ENCODE data around the gene HOXB7. TPM values are rescaled to one million over a fixed set of nuclear protein-coding genes. Genes with fewer than 3 reads are reported as not detected.
A peak's percentile ranks its signal among the peaks of the same experiment; 100 is the strongest.

The HOXB7 gene
- total and polyA plus RNA-seq, 2 of the 13 experiments (the other 11 are each of a cell fraction or from before 2014, with no cell fraction given): 0.04 TPM; not detected in 1

- ATAC-seq (0 out of 3 replicates have a peak, but pooled peaks have one; percentile 5), DNase-seq (ENCODE audit: low spot score) (no peak), FAIRE-seq (no peak)
- H3K79me2 ChIP-seq (ENCODE audit: insufficient read depth, low read length): no peaks in the 10 kb centered on the region
- no peaks in the 10 kb centered on the region for H3K36me3 ChIP-seq (replicated peaks in 1 of 2; ENCODE audit: control insufficient read depth in 1 of 2, insufficient read depth in 2 of 2, low read length in 2 of 2)
- BruUV-seq (replicated peaks): no TSS peak
- no peak overlapping the region for H2AFZ ChIP-seq (ENCODE audit: low read length)
- no peak overlapping the region for H3K9ac ChIP-seq (ENCODE audit: insufficient read depth, low read depth, low read length)
- intact Hi-C loops (cut with micrococcal nuclease; ENCODE audit: unreplicated experiment): no loop called here
- H3K27me3 ChIP-seq (ENCODE audit: control insufficient read depth in 1 of 2, insufficient read depth in 2 of 2, low read length in 2 of 2): peaks cover 52 to 96% of the 10 kb centered on the region in 2 experiments
- peak overlapping the region; percentile 29; the same call in 1 of the 2 replicates for H3K4me2 ChIP-seq (ENCODE audit: low read depth, low read length)
- no peak overlapping the region for H3K27ac ChIP-seq (ENCODE audit: extremely low read length, insufficient read depth, low read length)
- in situ Hi-C loops (cut with HindIII; ENCODE audit: extremely low pct_ligation_motif_present, low pct_unique_long_range_greater_than_20kb): loop anchor here (5.0 kb wide), 1 partner anchor 446 kb away; no protein-coding TSS in a partner anchor
- no peaks in the 10 kb centered on the region for H3K9me3 ChIP-seq (ENCODE audit: low read length)
- H3K4me1 ChIP-seq (ENCODE audit: insufficient read depth, low read length): peaks cover 17% of the 10 kb centered on the region; the same call in 1 of the 2 replicates
- no peak overlapping the region; a peak in 1 of 6 replicates for H3K4me3 ChIP-seq (replicated peaks in 1 of 3; ENCODE audit: insufficient read depth in 1 of 3, low read depth in 2 of 3, low read length in 3 of 3)
- WGBS (ENCODE audit: low lambda C conversion rate): 10% methylated on average over 44 of the region's 68 CpGs
- ChIA-PET CTCF (ENCODE audit: low intra/inter-chr PET ratio, low total read pairs) (no interaction called here), POLR2A (no interaction called here)
- H4K20me1 ChIP-seq (ENCODE audit: insufficient read depth, low read length): peaks cover under 1% of the 10 kb centered on the region; the same call in 1 of the 2 replicates
- TF ChIP-seq ZNF800 (CRISPR knock-in tag; IDR thresholded peaks at IDR 0.05): peak; percentile 84; the same call in 1 of the 2 replicates
- TF ChIP-seq TP53 (CRISPR knock-in tag; conservative IDR thresholded peaks at IDR 0.05): no peak
- peak; percentile 91; the same call in 1 of the 2 replicates for TF ChIP-seq MTF2 (CRISPR knock-in tag; IDR thresholded peaks at IDR 0.05; ENCODE audit: borderline replicate concordance)
- TF ChIP-seq CEBPG (CRISPR knock-in tag; IDR thresholded peaks at IDR 0.05): no peak
- no peak for TF ChIP-seq ATM (IDR thresholded peaks at IDR 0.05; ENCODE audit: borderline replicate concordance)
- no peak for TF ChIP-seq FOXC1 (CRISPR knock-in tag; IDR thresholded peaks at IDR 0.05; ENCODE audit: borderline replicate concordance)
- TF ChIP-seq ZNF639 (CRISPR knock-in tag; conservative IDR thresholded peaks at IDR 0.05): no peak
- TF ChIP-seq ELF4 (CRISPR knock-in tag; IDR thresholded peaks at IDR 0.05; ENCODE audit: borderline replicate concordance): no peak
- TF ChIP-seq RFXAP (CRISPR knock-in tag; IDR thresholded peaks at IDR 0.05; ENCODE audit: borderline replicate concordance): no peak
- no peak for TF ChIP-seq ZNF331 (CRISPR knock-in tag; IDR thresholded peaks at IDR 0.05)
- no peak for TF ChIP-seq JUN (CRISPR knock-in tag; IDR thresholded peaks at IDR 0.05)
- TF ChIP-seq ZNF280B (CRISPR knock-in tag; IDR thresholded peaks at IDR 0.05; ENCODE audit: borderline replicate concordance): no peak
- TF ChIP-seq HDAC6 (IDR thresholded peaks at IDR 0.05; ENCODE audit: low read depth, low read length): no peak
- no peak for TF ChIP-seq SOX13 (IDR thresholded peaks at IDR 0.05)
- TF ChIP-seq SOX13 (CRISPR knock-in tag; conservative IDR thresholded peaks at IDR 0.05 in 1 of 2, IDR thresholded peaks at IDR 0.05 in 1 of 2): no peak
- peak; percentile 68 for TF ChIP-seq HNRNPLL (IDR thresholded peaks at IDR 0.05; ENCODE audit: low read depth, low read length, poor library complexity, severe bottlenecking)
- peak; percentile 87 for TF ChIP-seq EZH2 (conservative IDR thresholded peaks at IDR 0.05; ENCODE audit: low read depth, low read length)
- TF ChIP-seq PREB (CRISPR knock-in tag; IDR thresholded peaks at IDR 0.05): no peak
Measured at GRCh38 chr17:48597778-48598631, 12.8 kb downstream of the HOXB7 start.

Data from HepG2 (cell line).